Measurements from ENCODE around the gene ARAP1. TPM values are rescaled to one million over a fixed set of nuclear protein-coding genes. Genes with fewer than 3 reads are reported as not detected.

ARAP1 gene
- total RNA-seq, 4 donors from 2014 or later = 122 to 285 (median 145) TPM

- no peak overlapping the region for H3K27ac ChIP-seq
- H3K27me3 ChIP-seq = no peaks in the 10 kb centered on the region
- H3K36me3 ChIP-seq = peaks cover 0 to 92% (median 4%) of the 10 kb centered on the region in 3 donors
- no peaks in the 10 kb centered on the region for H3K4me1 ChIP-seq
- no peak for DNase-seq
- no peaks in the 10 kb centered on the region for H3K9me3 ChIP-seq
- no peak overlapping the region for H3K4me3 ChIP-seq
- no peak for TF ChIP-seq CTCF (IDR thresholded peaks at IDR 0.05)
- TF ChIP-seq POLR2A (IDR thresholded peaks at IDR 0.05) = no peak
These were observed 52.1 kb downstream of the ARAP1 start for GRCh38 chr11:72700146-72700545.

GRCh38 chr11:72697814-72698213 is 54.4 kb downstream of the ARAP1 start:
- DNase-seq = no peak
- Histone ChIP-seq H3K9me3 (no peaks in the 10 kb centered on the region), H3K36me3 (peaks cover 0 to 100% (median 4%) of the 10 kb centered on the region in 3 donors), H3K27me3 (no peaks in the 10 kb centered on the region), H3K4me3 (no peak overlapping the region), H3K4me1 (no peaks in the 10 kb centered on the region), H3K27ac (no peak overlapping the region)
- TF ChIP-seq CTCF (IDR thresholded peaks at IDR 0.05) = no peak
- no peak for TF ChIP-seq POLR2A (IDR thresholded peaks at IDR 0.05)

- peaks cover 0 to 100% (median 4%) of the 10 kb centered on the region in 3 donors for H3K36me3 ChIP-seq
- H3K4me3 ChIP-seq = no peak overlapping the region
- no peak overlapping the region for H3K27ac ChIP-seq
- peak in 1 of 3 donors; percentile 58 for DNase-seq
- H3K9me3 ChIP-seq = no peaks in the 10 kb centered on the region
- no peaks in the 10 kb centered on the region for H3K27me3 ChIP-seq
- TF ChIP-seq CTCF (IDR thresholded peaks at IDR 0.05) (no peak), POLR2A (IDR thresholded peaks at IDR 0.05) (no peak)
- H3K4me1 ChIP-seq = no peaks in the 10 kb centered on the region
These were observed 55.1 kb downstream of the ARAP1 start for GRCh38 chr11:72696866-72697700.

GRCh38 chr11:72695354-72695753 is 56.9 kb downstream of the ARAP1 start:
- TF ChIP-seq CTCF (IDR thresholded peaks at IDR 0.05) = no peak
- TF ChIP-seq POLR2A (IDR thresholded peaks at IDR 0.05) = no peak
- H3K4me1 ChIP-seq = no peaks in the 10 kb centered on the region
- no peak overlapping the region for H3K4me3 ChIP-seq
- H3K36me3 ChIP-seq = peaks cover 0 to 100% (median 4%) of the 10 kb centered on the region in 3 donors
- no peaks in the 10 kb centered on the region for H3K27me3 ChIP-seq
- no peaks in the 10 kb centered on the region for H3K9me3 ChIP-seq
- no peak overlapping the region for H3K27ac ChIP-seq
- DNase-seq = no peak

GRCh38 chr11:72693271-72693968 is 58.8 kb downstream of the ARAP1 start:
- Histone ChIP-seq H3K27me3 (no peaks in the 10 kb centered on the region), H3K9me3 (no peaks in the 10 kb centered on the region), H3K4me3 (no peak overlapping the region), H3K36me3 (peaks cover 0 to 99% (median 4%) of the 10 kb centered on the region in 3 donors), H3K27ac (no peak overlapping the region), H3K4me1 (no peaks in the 10 kb centered on the region)
- TF ChIP-seq POLR2A (IDR thresholded peaks at IDR 0.05) (no peak), CTCF (IDR thresholded peaks at IDR 0.05) (no peak)
- no peak for DNase-seq

Measured in Peyer's patch (tissue), 4 donors.